CD4-positive, alpha-beta T cell treated with Interleukin-2 at 100 ng/mL for 4 hours (primary cell): ENCODE data around the gene RP9.
"Not testable (repeated sequence)": the region's sequence is repeated elsewhere in the genome, so short reads cannot be mapped to it uniquely, and the experiment has no call there.

Experiments
- DNase-seq: peaks from one replicate; pipeline ENCODE4 v3.0.0-alpha.2; 2020; ENCODE audit warnings: low spot score

Gene RP9

GRCh38 chr7:33101906-33102305 is 7.3 kb downstream of the RP9 start:
- DNase-seq, result no peak

DNA sequence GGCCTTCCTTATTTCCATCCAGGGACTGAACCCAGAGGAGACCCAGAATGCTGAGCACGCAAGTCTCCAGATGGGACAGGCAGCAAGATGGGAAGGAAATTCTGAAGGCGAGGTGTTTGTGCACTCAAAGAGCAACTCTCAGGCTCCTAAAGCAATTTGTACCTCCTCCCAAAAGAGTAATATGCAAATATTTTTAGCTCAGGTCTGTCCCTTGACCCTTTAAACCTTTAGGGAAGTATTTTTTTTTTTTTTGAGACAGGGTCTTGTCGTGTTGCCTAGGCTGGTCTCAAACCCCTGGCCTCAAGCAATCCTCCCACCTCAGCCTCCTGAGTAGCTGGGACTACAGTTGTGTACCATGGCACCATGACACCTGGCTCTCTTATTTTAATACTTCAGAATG is 8.4 kb downstream of the RP9 start:
- no peak for DNase-seq

GRCh38 chr7:33099154-33099940 is 9.9 kb downstream of the RP9 start:
- no peak for DNase-seq

DNA sequence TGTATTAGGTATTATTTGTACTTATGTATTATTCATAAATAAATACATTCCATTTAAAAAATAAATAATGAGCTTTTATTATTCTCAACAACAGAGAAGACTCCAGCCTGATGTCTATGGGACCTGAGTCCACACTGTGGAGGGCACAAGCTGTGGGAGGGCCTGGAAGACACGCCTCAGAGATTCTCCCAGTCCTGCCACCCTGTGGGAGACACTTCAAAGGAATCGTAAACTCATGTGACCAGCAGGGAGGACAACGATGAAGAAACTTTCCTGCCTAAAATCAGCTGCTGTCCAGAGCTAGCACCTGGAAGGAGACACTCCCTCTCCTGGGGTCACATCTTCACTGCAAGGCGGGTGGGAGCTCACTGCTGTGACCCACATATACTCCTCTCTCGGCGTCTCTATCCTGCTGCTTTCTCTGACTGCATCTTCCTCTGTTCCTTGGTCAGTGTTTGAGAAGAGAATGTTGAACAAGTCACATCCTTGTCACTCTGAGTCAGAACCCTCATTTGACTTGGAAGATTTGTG is 14.4 kb downstream of the RP9 start:
- DNase-seq, result not testable (repeated sequence)

- DNase-seq, result no peak
Measured at GRCh38 chr7:33093266-33093665, 15.9 kb downstream of the RP9 start.

DNA sequence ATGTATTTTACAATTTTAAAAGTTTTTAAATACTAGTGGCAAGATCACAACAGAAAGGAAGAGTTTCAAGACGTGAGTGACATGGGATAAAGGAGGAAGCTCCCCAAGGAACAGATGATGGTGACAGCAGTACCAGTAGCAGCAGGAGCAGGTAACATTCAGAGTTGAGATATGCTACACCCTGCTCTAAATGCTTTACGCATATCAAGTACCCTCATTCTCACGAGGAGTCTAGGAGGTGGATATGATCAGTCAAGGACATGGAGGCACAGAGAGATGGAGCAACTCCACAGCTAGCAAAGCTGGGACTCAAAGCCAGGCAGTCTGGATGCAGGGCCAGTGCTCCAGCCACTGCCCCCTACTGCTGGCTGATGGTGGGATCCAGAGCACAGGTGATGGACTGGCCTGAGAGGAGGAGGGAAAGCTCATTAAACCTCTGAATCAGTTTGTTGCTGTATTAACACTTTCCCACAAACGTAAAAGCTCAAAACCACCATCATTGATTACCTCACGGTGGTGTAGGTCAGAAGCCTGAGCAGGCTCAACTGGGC is 17.5 kb downstream of the RP9 start:
- DNase-seq, result no peak

- no peak for DNase-seq
Measured at GRCh38 chr7:33091111-33091531, 18.1 kb downstream of the RP9 start.

DNA sequence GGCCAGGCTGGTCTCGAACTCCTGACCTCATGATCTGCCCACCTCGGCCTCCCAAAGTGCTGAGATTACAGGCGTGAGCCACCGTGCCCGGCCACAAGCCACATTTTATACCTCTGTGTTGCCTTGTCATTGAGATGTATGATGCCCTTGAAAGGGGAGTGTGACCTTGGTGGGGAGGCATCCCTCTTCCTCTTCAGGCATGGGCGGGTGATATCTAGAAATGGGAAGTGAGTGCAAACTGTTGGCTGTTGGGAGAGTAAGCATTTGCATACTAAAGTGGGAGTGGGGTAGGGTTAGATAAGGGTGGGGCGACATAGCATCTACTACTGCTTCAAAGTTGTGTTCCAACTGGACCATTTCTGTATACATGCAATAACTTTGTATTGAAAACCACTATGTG is 20.1 kb downstream of the RP9 start:
- DNase-seq, result no peak

DNA sequence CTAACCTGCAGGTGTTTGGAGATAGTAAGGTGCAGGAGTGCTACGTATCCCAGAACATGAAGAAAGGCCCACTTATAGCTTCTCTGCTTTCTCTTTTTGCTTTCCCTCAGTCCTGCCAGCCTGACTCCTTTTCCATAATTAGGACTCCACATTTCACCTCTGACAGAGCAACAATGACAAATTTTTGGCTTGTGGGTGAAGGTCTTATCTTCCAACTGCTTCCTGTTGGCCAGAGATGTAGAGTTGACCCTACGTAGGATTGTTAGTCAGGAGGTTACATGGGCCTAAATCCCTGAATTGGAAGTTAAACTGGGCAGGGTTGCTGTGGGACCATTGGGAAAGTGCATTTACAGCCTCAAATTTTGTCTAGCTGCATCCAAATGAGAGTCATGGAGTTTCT is 21.3 kb downstream of the RP9 start:
- DNase-seq, result no peak

GRCh38 chr7:33087356-33087755 is 21.8 kb downstream of the RP9 start:
- no peak for DNase-seq

GRCh38 chr7:33079763-33080690 is 29.2 kb downstream of the RP9 start:
- no peak for DNase-seq

DNA sequence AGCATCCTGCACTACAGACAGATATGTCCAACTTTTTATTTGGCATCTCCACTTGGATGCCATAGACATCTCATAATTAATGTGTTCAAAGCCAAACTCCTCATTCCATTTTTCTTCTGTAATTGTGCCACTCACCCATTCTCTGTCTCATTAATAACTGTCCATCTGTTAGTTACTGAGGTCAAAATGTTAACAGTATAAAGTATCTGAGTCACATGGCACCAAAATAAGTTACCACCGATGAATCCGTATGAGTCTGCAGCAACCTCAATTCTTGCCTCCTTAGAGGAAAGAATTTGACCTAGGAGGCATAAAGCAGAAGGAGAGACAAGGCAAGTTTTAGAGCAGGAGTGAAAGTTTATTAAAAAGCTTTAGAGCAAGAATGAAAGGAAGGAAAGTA is 30.1 kb downstream of the RP9 start:
- no peak for DNase-seq

- DNase-seq, result no peak
Measured at GRCh38 chr7:33076737-33077136, 32.5 kb downstream of the RP9 start.

DNA sequence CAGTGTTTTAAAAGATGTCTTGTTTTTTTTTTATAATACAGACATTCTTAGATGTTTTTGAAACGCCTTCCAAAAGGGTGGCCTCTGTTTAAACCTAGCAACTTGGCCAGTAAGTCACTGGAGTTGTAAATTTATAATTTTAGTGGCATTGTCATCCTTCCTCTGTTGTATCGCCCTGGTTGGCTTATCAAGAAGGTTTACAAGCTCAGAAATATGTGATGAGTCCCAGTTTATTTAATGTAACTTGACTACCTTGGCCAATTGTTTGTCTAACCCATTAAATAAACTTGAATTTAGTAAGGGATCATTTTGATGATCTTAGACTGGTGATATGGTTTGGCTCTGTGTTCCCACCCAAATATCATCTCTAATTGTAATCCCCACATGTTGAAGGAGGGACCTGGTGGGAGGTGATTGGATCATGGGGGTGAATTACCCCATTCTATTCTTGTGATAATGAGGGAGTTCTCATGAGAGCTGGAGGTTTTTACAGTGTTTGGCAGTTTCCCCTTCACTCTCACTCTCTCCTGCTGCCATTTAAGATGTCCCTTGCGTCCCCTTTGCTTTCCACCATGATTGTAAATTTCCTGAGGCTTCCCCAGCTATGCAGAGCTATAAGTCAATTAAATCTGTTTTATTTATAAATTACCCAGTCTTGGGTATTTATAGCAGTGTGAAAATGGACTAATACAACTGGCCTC is 33.2 kb downstream of the RP9 start:
- DNase-seq, result no peak

GRCh38 chr7:33073243-33073642 is 36.0 kb downstream of the RP9 start:
- no peak for DNase-seq

DNA sequence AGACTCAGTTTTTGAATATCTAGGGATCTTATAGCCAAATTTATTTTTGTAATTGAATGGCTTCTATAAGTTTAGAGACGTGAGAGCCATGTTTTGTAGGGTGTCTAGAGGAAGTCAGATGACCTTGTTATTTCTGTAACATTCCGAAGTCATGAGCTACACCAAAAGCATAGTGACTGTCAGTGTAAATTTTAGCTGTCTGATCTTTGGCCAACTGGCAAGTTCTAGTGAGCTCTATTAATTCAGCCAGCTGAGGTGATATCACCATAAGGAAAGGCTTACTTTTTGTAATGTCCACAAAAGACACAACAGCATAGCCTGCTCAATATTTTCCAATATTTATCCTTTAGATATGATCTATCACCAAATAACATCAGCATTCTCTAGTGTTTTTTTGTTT is 36.7 kb downstream of the RP9 start:
- no peak for DNase-seq

DNA sequence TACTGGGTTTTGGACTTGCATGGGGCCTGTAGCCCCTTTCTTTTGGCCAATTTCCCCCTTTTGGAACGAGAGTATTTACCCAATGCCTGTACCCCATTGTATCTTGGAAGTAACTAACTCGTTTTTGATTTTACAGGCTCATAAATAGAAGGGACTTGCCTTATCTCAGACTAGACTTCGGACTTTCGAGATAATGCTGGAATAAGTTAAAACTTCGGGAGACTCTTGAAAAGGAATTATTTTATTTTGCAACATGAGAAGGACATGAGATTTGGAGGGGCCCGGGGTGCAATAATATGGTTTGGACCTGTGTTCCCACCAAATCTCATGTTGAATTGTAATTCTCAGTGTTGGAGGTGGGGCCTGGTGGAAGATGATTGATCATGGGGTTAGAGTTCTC is 38.4 kb downstream of the RP9 start:
- no peak for DNase-seq

- DNase-seq, result no peak
Measured at GRCh38 chr7:33070277-33070676, 38.9 kb downstream of the RP9 start.

- no peak for DNase-seq
Measured at GRCh38 chr7:33067921-33068320, 41.3 kb downstream of the RP9 start.

DNA sequence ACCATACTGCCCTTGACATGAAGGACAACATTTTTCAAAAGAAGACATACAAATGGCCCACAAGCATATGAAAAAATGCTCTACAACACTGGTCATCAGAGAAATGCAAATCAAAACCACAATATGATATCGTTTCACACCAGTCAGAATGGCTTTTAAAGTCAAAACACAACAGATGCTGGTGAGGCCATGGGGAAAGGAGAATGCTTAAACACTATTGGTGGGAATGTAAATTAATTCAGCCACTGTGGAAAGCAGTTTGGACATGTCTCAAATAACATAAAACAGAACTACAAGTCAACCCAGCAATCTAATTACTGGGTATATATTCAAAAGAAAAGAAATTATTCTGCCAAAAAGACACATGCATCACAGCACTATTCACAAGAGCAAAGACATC is 42.4 kb downstream of the RP9 start:
- DNase-seq, result no peak

GRCh38 chr7:33065981-33066380 is 43.2 kb downstream of the RP9 start:
- no peak for DNase-seq
